Lower leg skin (tissue), 3 donors: Measurements from ENCODE around the gene NOS3.

ENCODE experiments used
- CTCF ChIP-seq, 3 donors: fragments of 450-650 bp; IDR thresholded peaks; one replicate each; pipeline ENCODE4 v1.5.1; 2016; ENCODE audit warnings: antibody characterized with exemption in 3 of 3, mild to moderate bottlenecking in 3 of 3, moderate library complexity in 2 of 3
- POLR2A ChIP-seq, 2 donors: fragments of 450-650 bp; IDR thresholded peaks; one replicate each; pipeline ENCODE4 v1.6.1; 2016 to 2017; ENCODE audit warnings: antibody characterized with exemption in 2 of 2, mild to moderate bottlenecking in 1 of 2, moderate library complexity in 1 of 2

- TF ChIP-seq POLR2A (IDR thresholded peaks at IDR 0.05) (no peak), CTCF (IDR thresholded peaks at IDR 0.05) (no peak)
Measured at GRCh38 chr7:150975536-150976319, 15.1 kb upstream of the NOS3 start.
